Loucy (cell line): ENCODE data around the gene SAPCD1.

ENCODE experiments used
- H2AFZ ChIP-seq: fragments of 200-600 bp; sonication (generic); 2 replicates; pipeline ENCODE4 v1.6.0; 2016; ENCODE audit warnings: antibody characterized with exemption, mild to moderate bottlenecking, low read length, moderate library complexity
- H3F3A ChIP-seq: fragments of 200-600 bp; 2 replicates; pipeline ENCODE4 v1.6.0; 2016; ENCODE audit warnings: antibody characterized with exemption, low read depth, mild to moderate bottlenecking
- H3K27me3 ChIP-seq: fragments of 200-600 bp; sonication (generic); 2 replicates; pipeline ENCODE4 v1.6.1; 2014; ENCODE audit warnings: low read length, mild to moderate bottlenecking; ENCODE audit not compliant: insufficient read depth, poor library complexity, severe bottlenecking
- H3K36me3 ChIP-seq: fragments of 200-600 bp; sonication (generic); 2 replicates; pipeline ENCODE4 v1.6.1; 2016; ENCODE audit warnings: low read length; ENCODE audit not compliant: insufficient read depth
- H3K4me1 ChIP-seq: fragments of 200-600 bp; sonication (generic); 2 replicates; pipeline ENCODE4 v1.5.1; 2014; ENCODE audit warnings: low read length, mild to moderate bottlenecking; ENCODE audit not compliant: insufficient read depth, poor library complexity, severe bottlenecking
- H3K4me2 ChIP-seq: fragments of 200-600 bp; sonication (generic); 2 replicates; pipeline ENCODE4 v1.6.0; 2014; ENCODE audit warnings: antibody characterized with exemption, low read length, low read depth, mild to moderate bottlenecking; ENCODE audit not compliant: poor library complexity, severe bottlenecking
- H3K4me3 ChIP-seq: fragments of 200-600 bp; sonication (generic); 2 replicates; pipeline ENCODE4 v1.5.1; 2014; ENCODE audit warnings: low read length, mild to moderate bottlenecking, mixed read lengths; ENCODE audit not compliant: poor library complexity, severe bottlenecking
- H3K79me2 ChIP-seq: fragments of 200-600 bp; sonication (generic); 2 replicates; pipeline ENCODE4 v1.6.1; 2014; ENCODE audit warnings: low read length; ENCODE audit not compliant: insufficient read depth
- H3K9ac ChIP-seq: fragments of 200-600 bp; sonication (generic); 2 replicates; pipeline ENCODE4 v1.6.0; 2014; ENCODE audit warnings: mild to moderate bottlenecking, low read depth, low read length, moderate library complexity; ENCODE audit not compliant: poor library complexity, severe bottlenecking
- H3K9me2 ChIP-seq: fragments of 200-600 bp; sonication (generic); replicated peaks from 2 replicates; pipeline ENCODE4 v1.6.1; 2016; ENCODE audit warnings: low read depth, low read length, mixed read lengths
- H3K9me3 ChIP-seq: fragments of 200-600 bp; sonication (generic); 2 replicates; pipeline ENCODE4 v1.6.1; 2014; ENCODE audit warnings: mild to moderate bottlenecking, antibody characterized with exemption, low read length, low read depth; ENCODE audit not compliant: insufficient read depth
- H4K20me1 ChIP-seq: fragments of 200-600 bp; sonication (generic); 2 replicates; pipeline ENCODE4 v1.6.0; 2014; ENCODE audit warnings: antibody characterized with exemption, low read length, mild to moderate bottlenecking; ENCODE audit not compliant: insufficient read depth, poor library complexity, severe bottlenecking
- CTCF ChIP-seq: fragments of 200-600 bp; sonication (generic); conservative IDR thresholded peaks from 2 replicates; pipeline ENCODE4 v1.5.1; 2014; ENCODE audit warnings: mild to moderate bottlenecking, antibody characterized with exemption, low read length
- EZH2phosphoT487 ChIP-seq: fragments of 200-600 bp; IDR thresholded peaks from 2 replicates; pipeline ENCODE4 v1.6.1; 2018; ENCODE audit warnings: antibody characterized with exemption, mild to moderate bottlenecking, moderate library complexity, borderline replicate concordance

The SAPCD1 gene

GRCh38 chr6:31730631-31731086, 31.8 kb upstream of the SAPCD1 start:
- Histone ChIP-seq H3K4me2 (peak overlapping the region; percentile 85), H2AFZ (no peak overlapping the region), H3K9me3 (no peaks in the 10 kb centered on the region), H3F3A (peaks cover 16% of the 10 kb centered on the region; the same call in 1 of the 2 replicates), H3K4me3 (peak overlapping the region; percentile 94), H3K79me2 (peaks cover 83% of the 10 kb centered on the region), H3K4me1 (peaks cover 62% of the 10 kb centered on the region), H3K9ac (peak overlapping the region; percentile 89), H3K36me3 (peaks cover 41% of the 10 kb centered on the region), H4K20me1 (peaks cover 45% of the 10 kb centered on the region), H3K9me2 (no peaks in the 10 kb centered on the region), H3K27me3 (peaks cover 5% of the 10 kb centered on the region)
- no peak for TF ChIP-seq EZH2phosphoT487
- TF ChIP-seq CTCF, result 0 out of 2 replicates have a peak, but pooled peaks have one; percentile 1

GRCh38 chr6:31732029-31732428, 30.4 kb upstream of the SAPCD1 start:
- Histone ChIP-seq H3K9me3 (no peaks in the 10 kb centered on the region), H3K4me2 (peak overlapping the region; percentile 21), H3K79me2 (peaks cover 92% of the 10 kb centered on the region), H3K4me1 (peaks cover 55% of the 10 kb centered on the region), H3K9me2 (no peaks in the 10 kb centered on the region), H3K4me3 (no peak overlapping the region), H3K36me3 (peaks cover 40% of the 10 kb centered on the region), H3F3A (peaks cover 15% of the 10 kb centered on the region; the same call in 1 of the 2 replicates), H4K20me1 (peaks cover 48% of the 10 kb centered on the region), H3K27me3 (peaks cover 9% of the 10 kb centered on the region), H2AFZ (no peak overlapping the region), H3K9ac (no peak overlapping the region)
- TF ChIP-seq CTCF, result no peak
- TF ChIP-seq EZH2phosphoT487, result no peak

GRCh38 chr6:31733734-31734133, 28.7 kb upstream of the SAPCD1 start:
- peaks cover 81% of the 10 kb centered on the region for H3K79me2 ChIP-seq
- H3F3A ChIP-seq, result peaks cover 23% of the 10 kb centered on the region
- H4K20me1 ChIP-seq, result peaks cover 42% of the 10 kb centered on the region
- H3K36me3 ChIP-seq, result peaks cover 35% of the 10 kb centered on the region
- H3K4me3 ChIP-seq, result peak overlapping the region; percentile 100
- H3K27me3 ChIP-seq, result peaks cover 9% of the 10 kb centered on the region
- no peak overlapping the region for H2AFZ ChIP-seq
- H3K9me2 ChIP-seq, result no peaks in the 10 kb centered on the region
- peak overlapping the region; percentile 99 for H3K4me2 ChIP-seq
- H3K9ac ChIP-seq, result peak overlapping the region; percentile 100
- H3K4me1 ChIP-seq, result peaks cover 62% of the 10 kb centered on the region
- H3K9me3 ChIP-seq, result no peaks in the 10 kb centered on the region
- no peak for TF ChIP-seq EZH2phosphoT487
- TF ChIP-seq CTCF, result no peak
